IMR-90 (cell line): Measurements from ENCODE around the gene NTRK2. TPM values are rescaled to one million over a fixed set of nuclear protein-coding genes. Genes with fewer than 3 reads are reported as not detected.

Experiments used
- ATAC-seq: fragments of 200-7000 bp; cut with Tn5 transposase; 2 replicates; pipeline ENCODE4 v1.9.1; 2020; ENCODE audit warnings: low read depth, mild to moderate bottlenecking, moderate library complexity
- BruUV-seq: library from RNA; stranded (reverse); fragments of 400-500 nt; replicated peaks from 2 replicates; lab custom pipeline; 2021; lab: Mats Ljungman, UMichigan
- CTCF ChIA-PET: fragments of 300-600 bp; formaldehyde crosslinking; extraction: SDS; loops from one replicate; lab custom pipeline; 2021; ENCODE audit warnings: antibody characterized with exemption; lab: Yijun Ruan, JAX
- POLR2A ChIA-PET: fragments of 300-600 bp; sonication (Branson Sonifier 250); formaldehyde crosslinking; loops from one replicate; lab custom pipeline; 2022; ENCODE audit warnings: antibody characterized with exemption; ENCODE audit not compliant: unreplicated experiment; lab: Charles Lee
- DNase-seq: peaks from one replicate; pipeline ENCODE4 v3.0.0; 2013
- H2AFZ ChIP-seq: replicated peaks from 2 replicates; pipeline ENCODE3; 2013; ENCODE audit warnings: low read length, mild to moderate bottlenecking; ENCODE audit not compliant: poor library complexity
- H2AK5ac ChIP-seq: 2 replicates; pipeline ENCODE4 v1.6.1; 2013; ENCODE audit warnings: low read depth, low read length, inconsistent platforms
- H2AK9ac ChIP-seq: replicated peaks from 2 replicates; pipeline ENCODE3; 2013; ENCODE audit warnings: mild to moderate bottlenecking, low read depth, low read length, moderate library complexity; ENCODE audit not compliant: poor library complexity
- H2BK120ac ChIP-seq: 2 replicates; pipeline ENCODE4 v1.6.1; 2013; ENCODE audit warnings: low read depth, low read length, inconsistent platforms
- H2BK15ac ChIP-seq: 3 replicates; pipeline ENCODE4 v1.6.1; 2013; ENCODE audit warnings: low read depth, low read length, inconsistent platforms
- H2BK20ac ChIP-seq: 2 replicates; pipeline ENCODE4 v1.6.1; 2013; ENCODE audit warnings: low read depth, mild to moderate bottlenecking, inconsistent platforms, low read length, moderate library complexity
- H2BK5ac ChIP-seq: 2 replicates; pipeline ENCODE4 v1.6.1; 2013; ENCODE audit warnings: mild to moderate bottlenecking, low read depth, low read length, inconsistent platforms; ENCODE audit not compliant: poor library complexity, severe bottlenecking
- H3K14ac ChIP-seq: replicated peaks from 2 replicates; pipeline ENCODE4 v1.6.1; 2013; ENCODE audit warnings: low read depth, low read length, inconsistent platforms
- H3K18ac ChIP-seq: 2 replicates; pipeline ENCODE4 v1.6.1; 2013; ENCODE audit warnings: low read depth, low read length, control low read depth
- H3K23ac ChIP-seq: 2 replicates; pipeline ENCODE4 v1.6.1; 2013; ENCODE audit warnings: low read depth, low read length, inconsistent platforms
- H3K27ac ChIP-seq: 2 replicates; pipeline ENCODE4 v1.5.1; 2013; ENCODE audit warnings: mild to moderate bottlenecking, control low read depth, low read length; ENCODE audit not compliant: insufficient read depth
- H3K27me3 ChIP-seq: 2 replicates; pipeline ENCODE4 v1.6.1; 2013; ENCODE audit warnings: low read length; ENCODE audit not compliant: control insufficient read depth, insufficient read depth
- H3K36me3 ChIP-seq: 2 replicates; pipeline ENCODE4 v1.6.1; 2013; ENCODE audit warnings: low read length, mixed read lengths; ENCODE audit not compliant: control insufficient read depth, insufficient read depth
- H3K4ac ChIP-seq: 2 replicates; pipeline ENCODE4 v1.6.1; 2013; ENCODE audit warnings: low read depth, low read length, inconsistent platforms
- H3K4me1 ChIP-seq: 2 replicates; pipeline ENCODE4 v1.6.1; 2013; ENCODE audit warnings: low read length, mixed read lengths; ENCODE audit not compliant: control insufficient read depth, insufficient read depth
- H3K4me2 ChIP-seq: 2 replicates; pipeline ENCODE4 v1.6.1; 2013; ENCODE audit warnings: low read depth, mild to moderate bottlenecking, control low read depth, low read length, moderate library complexity
- H3K4me3 ChIP-seq: 2 replicates; pipeline ENCODE4 v1.5.1; 2013; ENCODE audit warnings: low read depth, mild to moderate bottlenecking, control low read depth, low read length, moderate library complexity; ENCODE audit not compliant: insufficient read depth
- H3K56ac ChIP-seq: 2 replicates; pipeline ENCODE4 v1.6.1; 2013; ENCODE audit warnings: low read length, inconsistent platforms; ENCODE audit not compliant: insufficient read depth; ENCODE audit errors: extremely low read depth
- H3K79me1 ChIP-seq, 2 experiments: 2 replicates each; pipeline ENCODE4 v1.6.1; 2013; ENCODE audit warnings: low read length in 2 of 2, inconsistent platforms in 1 of 2, low read depth in 1 of 2
- H3K9ac ChIP-seq: 2 replicates; pipeline ENCODE4 v1.6.1; 2013; ENCODE audit warnings: low read depth, low read length, control low read depth
- H3K9me1 ChIP-seq: 2 replicates; pipeline ENCODE4 v1.6.1; 2013; ENCODE audit warnings: low read length, inconsistent platforms; ENCODE audit not compliant: insufficient read depth
- H3K9me3 ChIP-seq: 2 replicates; pipeline ENCODE4 v1.6.1; 2013; ENCODE audit warnings: low read length; ENCODE audit not compliant: control insufficient read depth, insufficient read depth
- H4K20me1 ChIP-seq: 2 replicates; pipeline ENCODE4 v1.6.1; 2013; ENCODE audit warnings: low read length, inconsistent platforms; ENCODE audit not compliant: insufficient read depth
- H4K5ac ChIP-seq: 2 replicates; pipeline ENCODE4 v1.6.1; 2013; ENCODE audit warnings: mild to moderate bottlenecking, low read depth, low read length, control low read depth
- H4K8ac ChIP-seq, 2 experiments: 2 replicates each; pipeline ENCODE4 v1.6.1; 2013; ENCODE audit warnings: low read depth in 2 of 2, low read length in 2 of 2, control low read depth in 1 of 2, inconsistent platforms in 1 of 2
- H4K91ac ChIP-seq: 2 replicates; pipeline ENCODE4 v1.6.1; 2013; ENCODE audit warnings: low read depth, low read length, inconsistent platforms; ENCODE audit not compliant: insufficient read depth
- BHLHE40 ChIP-seq: fragments of 150-350 bp; IDR thresholded peaks from 2 replicates; pipeline ENCODE4 v1.6.1; 2016; ENCODE audit warnings: mild to moderate bottlenecking, low read depth, low read length
- CHD1 ChIP-seq: IDR thresholded peaks from 2 replicates; pipeline ENCODE4 v1.6.1; 2012; ENCODE audit warnings: low read depth, low read length, improper control_type of control experiment
- CTCF ChIP-seq: conservative IDR thresholded peaks from 2 replicates; pipeline ENCODE4 v1.5.1; 2012; ENCODE audit warnings: mild to moderate bottlenecking, low read depth, low read length, improper control_type of control experiment
- ELK1 ChIP-seq: fragments of 150-350 bp; IDR thresholded peaks from 2 replicates; pipeline ENCODE4 v1.6.1; 2016; ENCODE audit warnings: low read depth, mild to moderate bottlenecking, low read length, moderate library complexity, borderline replicate concordance
- FOS ChIP-seq: fragments of 150-350 bp; IDR thresholded peaks from 2 replicates; pipeline ENCODE4 v1.6.1; 2016; ENCODE audit warnings: low read depth, low read length
- MAFK ChIP-seq: IDR thresholded peaks from 2 replicates; pipeline ENCODE4 v1.6.1; 2012; ENCODE audit warnings: low read depth, low read length, improper control_type of control experiment
- MAZ ChIP-seq: IDR thresholded peaks from 2 replicates; pipeline ENCODE4 v1.6.1; 2012; ENCODE audit warnings: low read depth, mild to moderate bottlenecking, low read length, improper control_type of control experiment, moderate library complexity, borderline replicate concordance
- MXI1 ChIP-seq: IDR thresholded peaks from 2 replicates; pipeline ENCODE4 v1.6.1; 2012; ENCODE audit warnings: low read depth, mild to moderate bottlenecking, low read length, moderate library complexity, borderline replicate concordance
- NFE2L2 ChIP-seq: fragments of 150-350 bp; IDR thresholded peaks from 2 replicates; pipeline ENCODE4 v1.6.1; 2016; ENCODE audit warnings: low read depth, mild to moderate bottlenecking, low read length
- POLR2A ChIP-seq: IDR thresholded peaks from 2 replicates; pipeline ENCODE4 v1.6.1; 2012; ENCODE audit warnings: mild to moderate bottlenecking, low read depth, low read length
- RAD21 ChIP-seq: IDR thresholded peaks from 2 replicates; pipeline ENCODE4 v1.6.1; 2012; ENCODE audit warnings: low read length, improper control_type of control experiment
- RFX5 ChIP-seq: IDR thresholded peaks from 2 replicates; pipeline ENCODE4 v1.8.0; 2012; ENCODE audit warnings: low read depth, mild to moderate bottlenecking, low read length, moderate library complexity
- USF2 ChIP-seq: fragments of 150-350 bp; IDR thresholded peaks from 2 replicates; pipeline ENCODE4 v1.6.1; 2017; ENCODE audit warnings: mild to moderate bottlenecking, antibody characterized with exemption, low read length, low read depth
- WGBS, 2 experiments: methylation state at CpG; one replicate each; pipeline versions ENCODE4 v1.1.5 to v1.1.7; 2013; ENCODE audit warnings: missing lambda C conversion rate in 2 of 2; ENCODE audit not compliant: insufficient read length in 1 of 2; ENCODE audit errors: extremely low coverage in 2 of 2; 5-methylcytosine and 5-hydroxymethylcytosine counted together
- dilution Hi-C: fragments of 300-500 bp; cut with HindIII; formaldehyde crosslinking; loops from one replicate; pipeline ENCODE4 v1.14.3; 2018; ENCODE audit warnings: low sequenced_read_pairs; ENCODE audit not compliant: unreplicated experiment
- in situ Hi-C: fragments of 300-500 bp; cut with MboI; formaldehyde crosslinking; loops from 3 replicates; pipeline ENCODE4 v1.14.3; 2019; ENCODE audit warnings: low sequenced_read_pairs, inconsistent platforms, mixed read lengths
- intact Hi-C: fragments of 100-400 bp; cut with micrococcal nuclease; formaldehyde crosslinking; loops from 2 replicates; pipeline ENCODE4 v1.10.0; 2022
- polyA plus RNA-seq, 3 experiments: library from polyadenylated mRNA; depleted of rRNA; stranded (reverse); fragments of >200 nt; gene quantifications; 2 replicates each; pipeline ENCODE4 v1.2.3, GENCODE V29; 2012; ENCODE audit warnings: low replicate concordance in 1 of 3
- total RNA-seq: library from RNA; depleted of rRNA; stranded (reverse); fragments of >200 nt; gene quantifications from 2 replicates; pipeline ENCODE4 v1.2.3, GENCODE V29; 2012

Gene NTRK2
- total and polyA plus RNA-seq, 2 of the 4 experiments (the other 2 are of a cell fraction) = under 0.01 to 0.02 TPM

DNA sequence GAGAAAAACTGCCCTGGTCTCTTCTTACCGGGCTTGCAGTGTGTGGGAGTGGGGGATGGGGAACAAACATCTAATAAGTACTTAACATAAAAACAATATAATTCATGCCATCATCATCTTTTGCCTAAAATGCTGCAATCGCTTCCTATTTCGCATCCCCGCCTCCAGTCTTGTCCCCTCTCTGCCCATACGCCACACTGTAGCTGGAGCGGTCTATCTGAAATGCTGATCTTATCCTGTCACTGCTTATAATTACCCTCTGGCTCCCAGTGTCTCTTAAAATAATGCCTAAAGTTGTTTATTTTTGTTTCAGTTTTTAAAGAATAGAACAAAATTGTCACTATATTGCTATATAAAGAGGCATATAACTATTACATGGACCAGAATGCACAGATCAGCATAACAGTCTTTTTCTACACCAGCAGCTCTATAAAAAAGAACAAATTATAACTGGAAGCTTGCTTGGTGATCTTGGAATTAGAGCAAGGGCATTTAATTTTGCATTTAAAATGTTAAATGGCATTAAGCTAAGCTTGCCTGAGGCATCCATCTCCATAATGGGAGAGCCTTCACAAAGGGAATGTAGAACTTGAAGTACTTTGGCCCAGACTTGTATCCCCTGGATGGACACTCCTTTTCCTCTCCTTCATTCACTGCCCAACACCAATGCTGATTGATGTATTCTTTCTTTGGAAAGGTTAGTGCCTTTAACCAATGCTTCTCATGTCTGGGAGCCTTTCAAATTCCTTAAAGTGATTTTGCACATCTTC is 12.2 kb downstream of the NTRK2 start:
- BruUV-seq = no TSS peak
- WGBS, 2 experiments = no CpG with 5 or more reads among the region's 6 CpGs
- no peak overlapping the region for H3K14ac ChIP-seq
- no peak overlapping the region for H3K4me3 ChIP-seq
- no peak overlapping the region for H2AFZ ChIP-seq
- CTCF ChIA-PET = interaction anchor here (0.6 kb wide), 1 partner anchor 1061 kb away, joined by 3 read pairs; no protein-coding TSS in a partner anchor
- H2AK5ac ChIP-seq = no peak overlapping the region
- H3K27me3 ChIP-seq = no peaks in the 10 kb centered on the region
- H3K79me1 ChIP-seq = no peaks in the 10 kb centered on the region
- no peak overlapping the region for H3K27ac ChIP-seq
- intact Hi-C loops = no loop called here
- dilution Hi-C loops = no loop called here
- no peak overlapping the region for H4K8ac ChIP-seq
- no peak for ATAC-seq
- no peaks in the 10 kb centered on the region for H3K36me3 ChIP-seq
- no peak overlapping the region for H2AK9ac ChIP-seq
- no peak overlapping the region for H3K23ac ChIP-seq
- no peak overlapping the region for H2BK5ac ChIP-seq
- H3K4ac ChIP-seq = no peak overlapping the region
- H4K91ac ChIP-seq = no peak overlapping the region
- H3K9me3 ChIP-seq = no peaks in the 10 kb centered on the region
- H2BK20ac ChIP-seq = no peak overlapping the region
- no peak overlapping the region for H3K4me2 ChIP-seq
- H3K9ac ChIP-seq = no peak overlapping the region
- POLR2A ChIA-PET = no interaction called here
- H4K20me1 ChIP-seq = no peaks in the 10 kb centered on the region
- H4K5ac ChIP-seq = no peak overlapping the region
- no peaks in the 10 kb centered on the region for H3K9me1 ChIP-seq
- H2BK15ac ChIP-seq = no peak overlapping the region
- no peak for TF ChIP-seq MAFK
- TF ChIP-seq BHLHE40 = no peak
- no peak for TF ChIP-seq CHD1
- TF ChIP-seq CTCF = no peak
- TF ChIP-seq MXI1 = no peak
- no peak for TF ChIP-seq POLR2A
- no peak for TF ChIP-seq ELK1
- no peak for TF ChIP-seq NFE2L2
- no peak for TF ChIP-seq RFX5
- TF ChIP-seq USF2 = no peak
- TF ChIP-seq RAD21 = no peak
- no peak for TF ChIP-seq MAZ
- TF ChIP-seq FOS = no peak
- H2BK120ac ChIP-seq = no peak overlapping the region
- no peaks in the 10 kb centered on the region for H3K4me1 ChIP-seq
- H3K18ac ChIP-seq = no peak overlapping the region
- no peak overlapping the region for H3K56ac ChIP-seq
- in situ Hi-C loops = no loop called here
- DNase-seq = no peak
